Activated CD4-positive, alpha-beta T cell treated with anti-CD3 and anti-CD28 coated beads, Interleukin-2, amount 50 U/mL, for 24 hours (primary cell): ENCODE data around the gene MRPL10.

Experiments
- DNase-seq, 2 donors: peaks; one replicate each; pipeline ENCODE4 v3.0.0-alpha.2; 2020; ENCODE audit warnings: low read depth in 1 of 2, low spot score in 1 of 2

The MRPL10 gene

GRCh38 chr17:47860386-47860785 lies 29.0 kb upstream of the MRPL10 start:
- DNase-seq = no peak

GRCh38 chr17:47857551-47858455 lies 26.5 kb upstream of the MRPL10 start:
- DNase-seq = no peak

GRCh38 chr17:47856830-47857229 lies 25.5 kb upstream of the MRPL10 start:
- DNase-seq = no peak

- DNase-seq = no peak
Measured at GRCh38 chr17:47855737-47856136, 24.4 kb upstream of the MRPL10 start.

- no peak for DNase-seq
Measured at GRCh38 chr17:47853616-47854015, 22.3 kb upstream of the MRPL10 start.

GRCh38 chr17:47852113-47852949 lies 21.0 kb upstream of the MRPL10 start:
- no peak for DNase-seq

- no peak for DNase-seq
Measured at GRCh38 chr17:47851764-47852112, 20.4 kb upstream of the MRPL10 start.

- DNase-seq = peak; percentile 27 to 38
Measured at GRCh38 chr17:47850692-47851573, 19.6 kb upstream of the MRPL10 start, which contains the start of gene SP6. SP6 (minus strand) TSS chr17:47851163; CDS start chr17:47848429, 2,734 bp downstream.

GRCh38 chr17:47850373-47850691 lies 19.0 kb upstream of the MRPL10 start:
- DNase-seq = no peak

- no peak for DNase-seq
Measured at GRCh38 chr17:47848198-47848513, 16.8 kb upstream of the MRPL10 start.

GRCh38 chr17:47847341-47848197 lies 16.2 kb upstream of the MRPL10 start:
- no peak for DNase-seq

- DNase-seq = no peak
Measured at GRCh38 chr17:47846716-47847340, 15.5 kb upstream of the MRPL10 start.

GRCh38 chr17:47845716-47846075 lies 14.4 kb upstream of the MRPL10 start:
- no peak for DNase-seq

GRCh38 chr17:47844814-47845715 lies 13.7 kb upstream of the MRPL10 start:
- DNase-seq = no peak

GRCh38 chr17:47844227-47844626 lies 12.9 kb upstream of the MRPL10 start:
- DNase-seq = no peak

- no peak for DNase-seq
Measured at GRCh38 chr17:47843391-47843730, 12.0 kb upstream of the MRPL10 start.

- DNase-seq = no peak
Measured at GRCh38 chr17:47841488-47842291, 10.3 kb upstream of the MRPL10 start.

GRCh38 chr17:47840742-47841487 lies 9.6 kb upstream of the MRPL10 start, which contains the start of gene SCRN2:
SCRN2 (minus strand) TSS chr17:47841273; CDS start chr17:47840843, 430 bp downstream.
- peak; percentile 80 for DNase-seq
